Measurements from ENCODE around the gene RAB32.

GRCh38 chr6:146503096-146503495 is 40.5 kb upstream of the RAB32 start:
- TF ChIP-seq CTCF (IDR thresholded peaks at IDR 0.05) = no peak
- no peak for TF ChIP-seq POLR2A (IDR thresholded peaks at IDR 0.05)
